GM10266 (cell line): Measurements from ENCODE around the gene TRRAP.

Source experiments
- DNase-seq: peaks from one replicate; pipeline ENCODE4 v3.0.0; 2012; ENCODE audit errors: extremely low spot score
- TF ChIP-seq, protein P1 (sequence below): IDR thresholded peaks from 2 replicates; pipeline ENCODE4 v1.5.1; 2012; ENCODE audit warnings: mild to moderate bottlenecking, low read depth; ENCODE audit not compliant: control insufficient read depth, insufficient read depth; ENCODE audit errors: missing control alignments

TRRAP gene

DNA sequence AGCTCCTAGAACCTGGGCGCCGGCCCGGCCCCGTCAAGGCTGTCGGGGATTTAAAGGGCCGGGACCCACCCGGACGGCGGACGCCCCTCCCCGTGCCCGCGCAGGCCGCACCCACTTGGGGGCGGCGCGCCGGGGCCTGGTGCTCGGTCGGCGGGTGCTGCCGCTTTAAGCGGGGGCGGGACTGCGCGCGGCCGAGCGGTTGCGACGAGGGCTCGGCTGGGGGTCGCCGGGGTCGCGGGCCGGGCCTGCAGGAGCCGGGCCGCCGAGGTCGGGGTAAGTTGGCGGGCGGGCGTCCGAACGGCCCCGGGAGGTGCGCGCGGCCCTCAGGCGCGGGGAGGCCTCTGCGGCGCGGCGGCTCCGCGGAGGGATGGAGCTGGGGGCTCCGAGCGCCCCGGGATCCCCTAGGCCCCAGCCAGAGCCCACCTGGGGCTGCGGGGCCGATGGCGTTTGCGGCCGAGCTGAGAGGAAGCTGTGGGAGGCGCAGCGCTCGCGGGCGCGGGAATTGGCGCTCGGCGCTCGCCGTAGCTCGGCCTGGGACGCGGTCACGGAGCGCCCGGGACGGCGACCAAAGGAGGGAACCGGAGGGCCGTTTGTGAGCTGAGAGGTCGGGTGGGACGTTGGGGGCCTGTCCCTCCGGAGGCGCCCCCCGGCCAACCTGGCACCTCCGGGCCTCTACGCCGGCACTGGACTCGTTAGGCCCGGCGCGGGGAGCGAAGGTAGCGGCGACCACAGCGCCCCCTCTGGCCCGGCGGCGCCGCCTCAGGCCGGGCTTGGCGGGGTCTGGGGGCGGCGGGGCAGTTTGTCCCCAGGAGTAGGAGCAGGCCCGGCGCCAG is at the start of gene TRRAP:
TRRAP (plus strand) TSS at position 168 of the 833 bp plus-strand sequence. CDS start 2,619 bp downstream, outside the sequence.
- DNase-seq = peak; percentile 91
- TF ChIP-seq, protein P1, sequence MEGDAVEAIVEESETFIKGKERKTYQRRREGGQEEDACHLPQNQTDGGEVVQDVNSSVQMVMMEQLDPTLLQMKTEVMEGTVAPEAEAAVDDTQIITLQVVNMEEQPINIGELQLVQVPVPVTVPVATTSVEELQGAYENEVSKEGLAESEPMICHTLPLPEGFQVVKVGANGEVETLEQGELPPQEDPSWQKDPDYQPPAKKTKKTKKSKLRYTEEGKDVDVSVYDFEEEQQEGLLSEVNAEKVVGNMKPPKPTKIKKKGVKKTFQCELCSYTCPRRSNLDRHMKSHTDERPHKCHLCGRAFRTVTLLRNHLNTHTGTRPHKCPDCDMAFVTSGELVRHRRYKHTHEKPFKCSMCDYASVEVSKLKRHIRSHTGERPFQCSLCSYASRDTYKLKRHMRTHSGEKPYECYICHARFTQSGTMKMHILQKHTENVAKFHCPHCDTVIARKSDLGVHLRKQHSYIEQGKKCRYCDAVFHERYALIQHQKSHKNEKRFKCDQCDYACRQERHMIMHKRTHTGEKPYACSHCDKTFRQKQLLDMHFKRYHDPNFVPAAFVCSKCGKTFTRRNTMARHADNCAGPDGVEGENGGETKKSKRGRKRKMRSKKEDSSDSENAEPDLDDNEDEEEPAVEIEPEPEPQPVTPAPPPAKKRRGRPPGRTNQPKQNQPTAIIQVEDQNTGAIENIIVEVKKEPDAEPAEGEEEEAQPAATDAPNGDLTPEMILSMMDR = peak; percentile 81

DNA sequence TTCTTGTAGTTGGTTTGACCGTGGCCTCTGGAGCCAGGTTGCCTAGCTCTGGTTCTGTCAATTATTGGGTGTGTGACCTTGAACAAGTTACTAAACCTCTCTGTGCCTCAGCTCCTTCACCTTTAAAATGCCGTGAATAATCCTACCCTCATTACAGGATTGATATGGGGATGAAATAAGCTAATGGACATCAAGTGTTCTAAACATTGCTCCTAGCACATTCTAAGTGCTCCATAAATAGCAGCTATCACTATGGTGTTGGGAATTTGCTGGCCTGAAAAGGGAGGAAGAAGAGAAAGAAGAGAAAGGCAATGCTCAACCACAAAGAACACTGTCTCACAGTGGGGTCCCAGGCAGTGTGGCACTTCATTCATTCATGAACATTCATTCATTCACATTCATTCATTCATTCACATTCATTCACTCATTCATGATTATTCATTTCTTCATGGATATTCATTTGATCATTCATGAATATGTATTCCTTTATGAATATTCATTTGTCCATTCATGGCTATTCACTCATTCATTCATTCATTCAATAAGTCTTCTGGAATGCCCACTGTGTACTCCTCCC is 47.3 kb upstream of the TRRAP start:
- TF ChIP-seq, protein P1 = no peak
- no peak for DNase-seq

DNA sequence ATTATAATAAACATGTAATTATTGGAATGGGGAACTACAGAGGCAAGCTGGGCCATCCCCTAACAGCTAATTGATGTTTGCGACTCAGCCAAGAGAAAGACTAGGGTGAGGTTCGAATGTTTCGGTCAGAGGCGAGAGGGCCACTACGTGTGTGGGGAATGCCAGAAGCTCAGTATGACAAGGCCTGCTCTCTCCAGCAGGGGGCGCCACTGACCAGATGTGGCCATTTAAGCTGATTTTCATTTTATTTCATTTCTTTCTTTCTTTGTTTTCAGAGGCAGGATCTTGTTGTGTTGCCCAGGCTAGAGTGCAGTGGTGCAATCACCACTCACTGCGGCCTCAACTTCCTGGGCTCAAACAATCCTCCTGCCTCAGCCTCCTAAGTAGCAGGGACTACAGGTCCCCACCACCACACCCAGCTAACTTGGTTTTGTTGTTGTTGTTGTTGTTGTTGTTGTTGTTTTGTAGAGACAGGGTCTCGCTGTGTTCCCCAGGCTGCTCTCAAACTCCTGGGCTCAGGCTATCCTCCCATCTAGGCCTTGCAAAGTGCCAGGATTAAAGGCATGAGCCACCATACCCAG is 46.6 kb upstream of the TRRAP start:
- no peak for DNase-seq
- TF ChIP-seq, protein P1 = peak; percentile 51

- TF ChIP-seq, protein P1 = no peak
- DNase-seq = no peak
These were observed 45.3 kb upstream of the TRRAP start for GRCh38 chr7:98833022-98833421.

DNA sequence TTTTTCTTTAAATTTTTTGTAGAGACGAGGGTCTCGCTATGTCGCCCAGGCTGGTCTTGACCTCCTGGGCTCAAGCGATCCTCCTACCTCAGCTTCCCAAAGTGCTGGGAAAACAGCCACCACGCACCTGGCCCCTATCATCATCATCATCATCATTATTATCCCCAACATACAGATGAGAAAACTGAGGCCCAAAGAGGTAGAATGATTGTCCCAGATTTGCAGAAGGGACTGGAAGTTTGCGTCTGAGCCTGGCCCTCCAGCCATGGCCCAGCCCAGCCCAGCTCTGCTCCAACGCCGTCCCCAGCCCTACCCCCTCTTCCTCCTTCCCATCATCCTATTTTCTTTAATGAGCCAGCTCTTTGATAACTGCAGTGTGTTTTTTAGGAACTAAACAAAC is 43.4 kb upstream of the TRRAP start:
- TF ChIP-seq, protein P1 = no peak

DNA sequence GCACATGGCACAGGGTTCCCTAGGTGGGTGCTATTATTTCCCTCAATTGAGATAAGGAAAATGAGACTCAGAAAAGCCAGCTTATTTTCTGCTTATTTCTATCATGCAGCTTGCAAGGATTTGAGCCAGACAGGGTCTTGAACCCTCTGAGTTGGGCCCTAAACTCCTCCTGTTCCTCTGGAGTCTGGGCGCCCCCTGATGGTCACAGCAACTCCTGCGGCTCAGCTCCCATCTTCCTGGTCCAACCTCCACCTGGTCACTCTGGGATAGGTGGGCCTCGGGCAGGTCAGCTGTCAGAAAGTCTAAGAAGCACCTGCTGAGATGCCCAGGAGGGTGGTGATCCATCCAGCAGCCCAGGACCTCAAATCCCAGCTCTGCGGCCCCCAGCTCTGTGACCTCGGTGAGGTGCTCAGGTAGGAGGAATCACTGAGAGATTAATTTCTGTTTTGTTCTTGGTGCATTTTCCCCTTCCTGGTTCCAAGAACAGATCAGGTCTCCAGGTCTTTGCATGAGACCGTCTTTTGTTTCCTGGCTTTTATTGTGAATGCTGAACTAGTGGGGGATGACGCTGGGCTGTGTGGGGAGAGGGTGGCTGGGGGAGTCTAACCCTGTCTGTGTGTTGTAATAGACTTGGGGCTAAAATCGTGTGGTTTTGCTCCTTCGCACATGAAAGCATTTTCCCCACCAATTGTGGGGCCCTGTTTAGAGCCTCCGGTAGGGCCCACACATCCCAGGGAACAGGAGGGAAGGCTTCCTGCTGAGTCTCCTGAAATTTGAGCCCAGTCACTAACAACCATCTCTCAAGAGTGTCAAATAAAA is 41.3 kb upstream of the TRRAP start:
- peak; percentile 57 for DNase-seq
- TF ChIP-seq, protein P1 = peak; percentile 72

More for the DNA sequence above, 43.4 kb upstream of the TRRAP start:
- DNase-seq = no peak
